GM18520 (cell line): ENCODE results near the gene IFNGR1.
"Not testable (repeated sequence)": the region's sequence is repeated elsewhere in the genome, so short reads cannot be mapped to it uniquely, and the experiment has no call there.

Experiments
- ATAC-seq: cut with Tn5 transposase; IDR thresholded peaks from one replicate; pipeline ENCODE4 v1.9.1; 2021; ENCODE audit not compliant: unreplicated experiment

The IFNGR1 gene

GRCh38 chr6:137218917-137219663, at the start of gene IFNGR1:
Gene IFNGR1, minus strand, starts transcription at chr6:137219385. Its CDS starts 58 bp downstream, at chr6:137219327.
- peak; percentile 88 for ATAC-seq

- no peak for ATAC-seq
Observed at GRCh38 chr6:137268911-137269310, 49.7 kb upstream of the IFNGR1 start.

GRCh38 chr6:137266309-137266586, 47.1 kb upstream of the IFNGR1 start:
- ATAC-seq: no peak

GRCh38 chr6:137265561-137266308, 46.5 kb upstream of the IFNGR1 start:
- ATAC-seq: no peak

- ATAC-seq: no peak
Observed at GRCh38 chr6:137264311-137265075, 45.3 kb upstream of the IFNGR1 start.

- ATAC-seq: peak; percentile 62
Observed at GRCh38 chr6:137261761-137262160, 42.6 kb upstream of the IFNGR1 start.

GRCh38 chr6:137261361-137261760, 42.2 kb upstream of the IFNGR1 start:
- ATAC-seq: no peak

- no peak for ATAC-seq
Observed at GRCh38 chr6:137260217-137260616, 41.0 kb upstream of the IFNGR1 start.

- ATAC-seq: no peak
Observed at GRCh38 chr6:137259349-137259748, 40.2 kb upstream of the IFNGR1 start.

GRCh38 chr6:137258170-137258569, 39.0 kb upstream of the IFNGR1 start:
- no peak for ATAC-seq

- no peak for ATAC-seq
Observed at GRCh38 chr6:137256350-137257103, 37.3 kb upstream of the IFNGR1 start.

GRCh38 chr6:137254966-137255365, 35.8 kb upstream of the IFNGR1 start:
- no peak for ATAC-seq

- not testable (repeated sequence) for ATAC-seq
Observed at GRCh38 chr6:137254430-137254829, 35.2 kb upstream of the IFNGR1 start.

- no peak for ATAC-seq
Observed at GRCh38 chr6:137248702-137249101, 29.5 kb upstream of the IFNGR1 start.

GRCh38 chr6:137247724-137248123, 28.5 kb upstream of the IFNGR1 start:
- no peak for ATAC-seq

GRCh38 chr6:137246791-137247202, 27.6 kb upstream of the IFNGR1 start:
- no peak for ATAC-seq

- no peak for ATAC-seq
Observed at GRCh38 chr6:137246164-137246563, 27.0 kb upstream of the IFNGR1 start.

GRCh38 chr6:137241481-137242038, 22.4 kb upstream of the IFNGR1 start:
- ATAC-seq: no peak

GRCh38 chr6:137240168-137240567, 21.0 kb upstream of the IFNGR1 start:
- ATAC-seq: no peak

- ATAC-seq: no peak
Observed at GRCh38 chr6:137237413-137238170, 18.4 kb upstream of the IFNGR1 start.
